WI38 (cell line): Measurements from ENCODE around the gene PPP2R3A.

Source experiments
- H3K4me3 ChIP-seq: 2 replicates; pipeline ENCODE4 v1.5.1; 2011; ENCODE audit warnings: low read depth, mild to moderate bottlenecking, control low read depth, low read length
- TF ChIP-seq, protein P1 (sequence below): IDR thresholded peaks from 2 replicates; pipeline ENCODE4 v1.5.1; 2012; ENCODE audit warnings: low read depth, mild to moderate bottlenecking, control low read depth, low read length

The PPP2R3A gene

DNA sequence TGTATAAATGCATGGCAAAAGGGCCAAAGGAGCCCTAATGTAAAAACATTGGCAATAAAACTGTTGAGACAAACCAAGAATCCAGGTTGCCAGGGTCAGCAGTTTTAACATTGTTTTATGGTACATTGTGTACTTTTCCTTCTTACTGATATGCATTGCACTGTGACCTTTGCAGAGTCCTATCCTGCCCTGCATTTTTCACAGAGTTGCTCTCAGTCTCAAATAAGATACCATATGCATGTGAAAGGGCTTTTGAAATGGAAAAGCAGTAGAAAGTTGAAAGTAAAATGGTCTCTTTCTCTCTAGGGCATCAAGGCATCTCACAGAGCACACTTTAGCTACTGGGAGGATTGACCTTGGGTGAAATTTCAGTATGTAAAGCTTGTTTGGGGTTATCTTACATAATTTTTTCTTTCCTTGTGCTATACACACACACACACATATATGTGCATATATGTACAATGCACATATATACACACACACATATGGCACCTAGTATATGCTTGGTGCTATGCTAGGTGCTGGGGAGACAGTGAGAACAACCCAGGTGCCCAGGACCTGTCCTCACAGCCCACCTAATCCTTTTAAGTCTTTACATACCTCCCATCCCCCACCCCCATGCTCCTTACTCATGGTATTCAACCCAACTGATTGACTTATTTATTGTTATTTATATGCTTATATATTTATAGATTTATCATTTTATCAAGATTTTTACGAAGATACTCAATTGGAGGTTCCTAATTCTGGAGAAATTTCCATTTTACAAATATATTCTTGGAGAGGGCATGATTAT, 1.2 kb upstream of the PPP2R3A start:
- no peak overlapping the region for H3K4me3 ChIP-seq
- TF ChIP-seq, protein P1, sequence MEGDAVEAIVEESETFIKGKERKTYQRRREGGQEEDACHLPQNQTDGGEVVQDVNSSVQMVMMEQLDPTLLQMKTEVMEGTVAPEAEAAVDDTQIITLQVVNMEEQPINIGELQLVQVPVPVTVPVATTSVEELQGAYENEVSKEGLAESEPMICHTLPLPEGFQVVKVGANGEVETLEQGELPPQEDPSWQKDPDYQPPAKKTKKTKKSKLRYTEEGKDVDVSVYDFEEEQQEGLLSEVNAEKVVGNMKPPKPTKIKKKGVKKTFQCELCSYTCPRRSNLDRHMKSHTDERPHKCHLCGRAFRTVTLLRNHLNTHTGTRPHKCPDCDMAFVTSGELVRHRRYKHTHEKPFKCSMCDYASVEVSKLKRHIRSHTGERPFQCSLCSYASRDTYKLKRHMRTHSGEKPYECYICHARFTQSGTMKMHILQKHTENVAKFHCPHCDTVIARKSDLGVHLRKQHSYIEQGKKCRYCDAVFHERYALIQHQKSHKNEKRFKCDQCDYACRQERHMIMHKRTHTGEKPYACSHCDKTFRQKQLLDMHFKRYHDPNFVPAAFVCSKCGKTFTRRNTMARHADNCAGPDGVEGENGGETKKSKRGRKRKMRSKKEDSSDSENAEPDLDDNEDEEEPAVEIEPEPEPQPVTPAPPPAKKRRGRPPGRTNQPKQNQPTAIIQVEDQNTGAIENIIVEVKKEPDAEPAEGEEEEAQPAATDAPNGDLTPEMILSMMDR = no peak

DNA sequence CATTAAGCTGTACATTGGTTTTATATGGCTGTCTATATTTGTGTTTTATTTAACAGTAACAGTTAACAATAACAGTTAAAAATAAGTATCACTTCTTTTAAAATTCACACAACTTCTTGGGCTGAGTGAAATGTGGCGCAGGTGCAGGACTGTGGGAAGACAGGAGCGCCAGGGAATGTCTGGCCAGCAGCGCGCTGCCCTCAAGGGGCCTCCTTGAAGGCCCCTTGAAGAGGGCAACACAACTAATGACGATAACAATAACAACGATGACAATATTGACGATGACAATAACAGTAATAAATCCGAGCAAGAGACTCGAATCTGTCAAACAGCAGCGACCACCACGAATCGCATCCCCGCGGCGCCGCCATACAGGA, 411 bp upstream of the PPP2R3A start:
- H3K4me3 ChIP-seq = peak overlapping the region; percentile 46
- TF ChIP-seq, protein P1 = no peak

DNA sequence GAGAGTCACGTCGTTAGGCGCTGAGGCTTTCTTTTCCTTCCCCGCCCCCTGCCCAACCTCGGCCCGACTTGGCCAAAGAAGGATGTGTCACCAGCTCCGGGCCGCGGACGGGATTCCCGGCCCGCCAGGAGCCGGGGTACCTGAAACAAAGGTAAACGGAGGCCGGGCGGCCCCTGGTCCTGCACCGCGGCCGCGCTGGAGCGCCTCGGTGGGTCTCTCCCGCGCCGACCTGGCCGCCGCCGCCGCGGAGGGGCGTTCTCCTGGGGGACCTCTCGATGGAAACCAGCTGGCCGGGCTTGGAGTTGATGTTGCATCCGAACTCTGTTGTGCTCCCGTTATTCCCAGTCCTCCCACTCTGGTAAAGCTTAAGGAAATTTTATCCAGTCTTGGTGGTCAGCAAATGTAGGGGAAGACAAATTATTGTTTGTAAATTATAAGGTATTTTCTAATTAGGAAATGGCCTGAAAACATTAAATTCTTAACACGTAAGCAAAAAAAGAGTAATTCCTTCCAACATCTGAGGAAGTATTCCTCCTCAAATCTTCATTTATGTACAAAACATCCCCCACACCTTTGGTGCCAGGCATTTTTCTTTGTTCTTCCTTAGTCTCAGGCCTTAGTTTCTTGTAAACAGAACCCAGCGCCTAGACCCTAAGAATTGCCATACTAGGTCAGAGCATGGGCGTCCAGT, 888 bp downstream of the PPP2R3A start:
- TF ChIP-seq, protein P1 = no peak
- peak overlapping the region; percentile 82 for H3K4me3 ChIP-seq

DNA sequence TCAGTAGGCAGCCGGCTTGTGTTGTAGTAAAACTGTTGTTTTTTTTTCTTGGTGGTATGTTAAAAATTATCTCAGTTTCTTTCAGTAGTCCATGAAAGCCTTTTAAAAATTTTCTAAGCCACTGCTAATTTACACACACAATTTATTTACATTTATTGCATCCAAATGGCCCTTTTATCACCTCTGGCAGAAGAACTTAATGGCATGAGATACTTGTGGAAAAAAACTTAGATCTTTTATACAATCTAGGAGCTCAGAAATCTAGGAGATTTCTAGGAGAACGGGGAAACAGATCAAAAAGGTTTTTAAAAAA, 1.4 kb downstream of the PPP2R3A start:
- TF ChIP-seq, protein P1 = no peak
- peak overlapping the region; percentile 82 for H3K4me3 ChIP-seq

DNA sequence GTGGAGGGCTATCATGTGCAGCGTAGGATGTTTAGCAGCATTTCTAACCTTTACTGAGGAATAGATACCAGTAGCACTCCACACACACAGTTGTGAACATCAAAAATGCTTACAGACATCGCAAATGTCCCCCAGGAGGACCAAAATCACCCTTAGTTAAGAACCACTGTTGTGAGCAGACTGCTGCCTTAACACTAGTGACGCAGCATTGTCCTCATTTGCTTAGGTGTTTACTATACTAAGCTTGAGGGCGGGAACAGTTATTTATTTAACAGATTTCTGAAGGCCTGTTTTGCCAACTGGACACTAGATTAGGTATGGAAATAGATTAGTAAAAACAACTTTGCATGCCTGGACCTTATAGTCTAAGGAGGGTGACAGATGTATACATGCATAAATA, 2.3 kb downstream of the PPP2R3A start:
- TF ChIP-seq, protein P1 = no peak
- H3K4me3 ChIP-seq = peak overlapping the region; percentile 82

DNA sequence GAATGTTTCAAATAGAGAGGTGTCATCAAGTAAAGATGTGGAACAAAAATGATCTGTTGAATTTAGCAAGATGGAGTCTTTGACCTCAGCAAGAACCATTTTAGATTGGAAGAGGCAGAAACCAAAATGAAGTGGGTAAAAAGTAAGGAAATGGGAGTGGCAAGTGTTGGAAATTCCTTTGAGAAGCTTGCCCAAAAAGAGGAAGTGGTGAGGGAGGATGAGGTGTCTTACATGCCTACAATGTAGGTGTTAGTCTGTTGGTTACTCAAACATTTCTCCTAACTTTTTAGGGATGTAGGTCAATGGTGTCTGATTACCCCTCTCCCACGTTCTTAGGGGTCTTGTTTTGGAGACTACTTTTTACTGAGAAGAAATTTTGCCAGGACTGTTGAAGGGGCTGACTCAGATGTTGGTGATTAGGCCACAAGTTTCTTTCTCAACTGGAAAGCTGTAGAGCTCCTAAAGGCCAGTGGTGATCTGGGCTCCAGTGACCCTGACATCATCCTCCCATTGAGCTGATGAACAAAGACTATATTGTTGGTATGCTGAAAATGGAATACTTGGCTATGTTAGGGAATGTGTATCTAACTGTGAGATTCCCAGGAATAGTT, 5.1 kb downstream of the PPP2R3A start:
- H3K4me3 ChIP-seq = no peak overlapping the region
- TF ChIP-seq, protein P1 = no peak

DNA sequence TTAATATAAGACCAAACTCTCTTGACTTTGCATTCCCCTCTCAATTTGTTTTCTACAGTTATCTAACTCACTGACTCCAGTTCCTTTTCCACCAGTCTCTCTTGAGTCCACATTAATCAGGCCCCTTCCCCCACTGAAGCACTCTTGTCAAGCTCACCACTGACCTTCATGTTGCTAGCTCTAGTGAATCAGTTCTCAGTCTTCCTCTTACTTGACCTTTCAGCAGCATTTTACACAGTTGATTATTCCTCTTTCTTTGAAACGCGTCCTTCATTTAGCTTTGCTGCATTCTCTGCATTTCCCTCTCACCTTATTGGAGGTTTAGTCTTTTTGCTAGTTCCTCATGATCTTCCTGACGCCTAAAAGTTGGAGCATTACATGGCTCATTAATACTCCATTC, 8.3 kb downstream of the PPP2R3A start:
- no peak overlapping the region for H3K4me3 ChIP-seq
- TF ChIP-seq, protein P1 = no peak
